ENCODE results near the gene AGXT2. TPM values are rescaled to one million over a fixed set of nuclear protein-coding genes. Genes with fewer than 3 reads are reported as not detected.

AGXT2 gene
- total RNA-seq, 1 experiment from 2014 or later, result not detected

DNA sequence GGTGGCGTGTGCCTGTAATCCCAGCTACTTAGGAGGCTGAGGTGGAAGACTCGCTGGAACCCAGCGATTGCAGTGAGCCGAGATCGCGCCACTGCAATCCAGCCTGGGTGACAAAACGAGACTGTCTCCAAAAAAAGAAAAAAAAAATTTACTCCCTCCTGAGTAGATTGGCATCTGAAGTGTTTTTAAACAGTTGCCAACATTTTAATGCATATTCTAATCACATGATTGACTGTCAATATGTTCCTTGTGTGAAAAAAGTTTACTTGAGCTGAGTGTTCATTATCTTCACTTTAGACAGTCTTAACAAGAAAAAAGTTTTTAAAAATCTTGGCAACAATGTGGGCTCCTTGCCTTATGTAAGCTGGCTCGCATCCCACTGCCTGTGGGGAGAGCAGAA, 53.8 kb downstream of the AGXT2 start (continued):
- TF ChIP-seq, protein P1, sequence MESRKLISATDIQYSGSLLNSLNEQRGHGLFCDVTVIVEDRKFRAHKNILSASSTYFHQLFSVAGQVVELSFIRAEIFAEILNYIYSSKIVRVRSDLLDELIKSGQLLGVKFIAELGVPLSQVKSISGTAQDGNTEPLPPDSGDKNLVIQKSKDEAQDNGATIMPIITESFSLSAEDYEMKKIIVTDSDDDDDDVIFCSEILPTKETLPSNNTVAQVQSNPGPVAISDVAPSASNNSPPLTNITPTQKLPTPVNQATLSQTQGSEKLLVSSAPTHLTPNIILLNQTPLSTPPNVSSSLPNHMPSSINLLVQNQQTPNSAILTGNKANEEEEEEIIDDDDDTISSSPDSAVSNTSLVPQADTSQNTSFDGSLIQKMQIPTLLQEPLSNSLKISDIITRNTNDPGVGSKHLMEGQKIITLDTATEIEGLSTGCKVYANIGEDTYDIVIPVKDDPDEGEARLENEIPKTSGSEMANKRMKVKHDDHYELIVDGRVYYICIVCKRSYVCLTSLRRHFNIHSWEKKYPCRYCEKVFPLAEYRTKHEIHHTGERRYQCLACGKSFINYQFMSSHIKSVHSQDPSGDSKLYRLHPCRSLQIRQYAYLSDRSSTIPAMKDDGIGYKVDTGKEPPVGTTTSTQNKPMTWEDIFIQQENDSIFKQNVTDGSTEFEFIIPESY (IDR thresholded peaks at IDR 0.05; ENCODE audit: extremely low read depth, insufficient replicate concordance, low read length), result no peak
- TF ChIP-seq JUND (IDR thresholded peaks at IDR 0.05), result no peak
- TF ChIP-seq TCF7L2 (IDR thresholded peaks at IDR 0.05; ENCODE audit: borderline replicate concordance, extremely low read depth, insufficient read depth, insufficient read length), result no peak

DNA sequence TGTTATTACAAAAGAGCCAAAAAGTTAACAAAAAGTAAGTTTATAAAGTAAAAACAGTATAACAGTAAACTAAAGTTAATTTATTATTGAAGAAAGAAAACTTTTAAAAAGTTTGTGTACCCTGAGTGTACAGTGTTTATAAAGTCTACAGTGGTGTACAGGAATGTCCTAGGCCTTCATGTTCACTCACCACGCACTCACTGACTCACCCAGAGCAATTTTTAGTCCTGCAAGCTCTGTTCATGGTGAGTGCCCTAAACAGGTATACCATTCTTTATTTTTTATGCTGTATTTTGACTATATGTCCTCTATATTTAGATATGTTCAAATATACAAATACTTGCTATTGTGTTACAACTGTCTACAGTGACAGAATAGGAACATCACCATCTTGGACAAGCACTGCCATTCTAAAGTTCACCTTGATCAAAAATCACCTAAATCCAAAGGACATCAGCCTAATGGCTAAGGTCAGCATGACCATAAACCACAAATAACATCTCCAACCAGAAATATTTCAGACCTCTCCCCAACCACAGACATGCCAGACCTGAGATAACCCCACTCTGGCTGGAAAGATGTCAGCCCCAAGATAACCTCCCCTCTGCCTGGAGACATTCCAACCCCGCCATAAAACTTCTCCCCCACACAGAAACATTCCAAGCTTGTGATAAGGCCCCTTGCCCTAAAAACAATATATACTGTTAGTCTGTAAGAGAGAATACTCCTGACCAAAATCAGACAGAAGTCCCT, 56.1 kb downstream of the AGXT2 start:
- Histone ChIP-seq H2AFZ (ENCODE audit: low read depth, low read length, poor library complexity, severe bottlenecking) (no peak overlapping the region), H3K27me3 (ENCODE audit: insufficient read depth, low read length) (peaks cover 15% of the 10 kb centered on the region), H3K36me3 (ENCODE audit: control insufficient read depth in 1 of 2, insufficient read depth in 2 of 2, low read length in 2 of 2) (no peaks in the 10 kb centered on the region), H3K4me3 (replicated peaks in 1 of 2; ENCODE audit: low read depth in 1 of 2, low read length in 2 of 2) (no peak overlapping the region), H3K4me1 (ENCODE audit: control insufficient read depth in 1 of 2, insufficient read depth in 2 of 2, low read length in 2 of 2) (no peaks in the 10 kb centered on the region), H3K9me2 (ENCODE audit: insufficient read depth) (no peaks in the 10 kb centered on the region), H3K9me3 (ENCODE audit: control insufficient read depth in 1 of 2, insufficient read depth in 1 of 2, low read depth in 1 of 2, low read length in 2 of 2) (no peaks in the 10 kb centered on the region; a peak in 1 of 4 replicates), H3K9ac (ENCODE audit: low read length) (no peak overlapping the region), H4K20me1 (ENCODE audit: insufficient read depth) (no peaks in the 10 kb centered on the region), H3K27ac (ENCODE audit: low read depth, low read length) (no peak overlapping the region), H3K4me2 (ENCODE audit: low read length) (no peak overlapping the region), H3K79me2 (ENCODE audit: insufficient read depth, low read length) (no peaks in the 10 kb centered on the region)
- ATAC-seq (no peak), DNase-seq (ENCODE audit: low read depth, low spot score) (no peak)
- no TSS peak for BruUV-seq (replicated peaks)
- ChIA-PET POLR2A (no interaction called here), RAD21 (ENCODE audit: low non-redundant PET in 1 of 2, low total read pairs in 2 of 2, uncharacterized antibody in 2 of 2, unreplicated experiment in 2 of 2) (no interaction called here), CTCF (no interaction called here)
- intact Hi-C loops (cut with micrococcal nuclease), result no loop called here
- TF ChIP-seq ZFX (IDR thresholded peaks at IDR 0.05), result no peak
- TF ChIP-seq, protein P2, sequence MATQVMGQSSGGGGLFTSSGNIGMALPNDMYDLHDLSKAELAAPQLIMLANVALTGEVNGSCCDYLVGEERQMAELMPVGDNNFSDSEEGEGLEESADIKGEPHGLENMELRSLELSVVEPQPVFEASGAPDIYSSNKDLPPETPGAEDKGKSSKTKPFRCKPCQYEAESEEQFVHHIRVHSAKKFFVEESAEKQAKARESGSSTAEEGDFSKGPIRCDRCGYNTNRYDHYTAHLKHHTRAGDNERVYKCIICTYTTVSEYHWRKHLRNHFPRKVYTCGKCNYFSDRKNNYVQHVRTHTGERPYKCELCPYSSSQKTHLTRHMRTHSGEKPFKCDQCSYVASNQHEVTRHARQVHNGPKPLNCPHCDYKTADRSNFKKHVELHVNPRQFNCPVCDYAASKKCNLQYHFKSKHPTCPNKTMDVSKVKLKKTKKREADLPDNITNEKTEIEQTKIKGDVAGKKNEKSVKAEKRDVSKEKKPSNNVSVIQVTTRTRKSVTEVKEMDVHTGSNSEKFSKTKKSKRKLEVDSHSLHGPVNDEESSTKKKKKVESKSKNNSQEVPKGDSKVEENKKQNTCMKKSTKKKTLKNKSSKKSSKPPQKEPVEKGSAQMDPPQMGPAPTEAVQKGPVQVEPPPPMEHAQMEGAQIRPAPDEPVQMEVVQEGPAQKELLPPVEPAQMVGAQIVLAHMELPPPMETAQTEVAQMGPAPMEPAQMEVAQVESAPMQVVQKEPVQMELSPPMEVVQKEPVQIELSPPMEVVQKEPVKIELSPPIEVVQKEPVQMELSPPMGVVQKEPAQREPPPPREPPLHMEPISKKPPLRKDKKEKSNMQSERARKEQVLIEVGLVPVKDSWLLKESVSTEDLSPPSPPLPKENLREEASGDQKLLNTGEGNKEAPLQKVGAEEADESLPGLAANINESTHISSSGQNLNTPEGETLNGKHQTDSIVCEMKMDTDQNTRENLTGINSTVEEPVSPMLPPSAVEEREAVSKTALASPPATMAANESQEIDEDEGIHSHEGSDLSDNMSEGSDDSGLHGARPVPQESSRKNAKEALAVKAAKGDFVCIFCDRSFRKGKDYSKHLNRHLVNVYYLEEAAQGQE (IDR thresholded peaks at IDR 0.05; ENCODE audit: low read depth), result no peak
- no peak for TF ChIP-seq CEBPB (IDR thresholded peaks at IDR 0.05; ENCODE audit: low read depth)
- TF ChIP-seq EZH2 (IDR thresholded peaks at IDR 0.05), result no peak
- no peak for TF ChIP-seq POLR2A (IDR thresholded peaks at IDR 0.05; ENCODE audit: borderline replicate concordance, extremely low read depth, insufficient read depth, insufficient read length)
- TF ChIP-seq FOSL1 (IDR thresholded peaks at IDR 0.05; ENCODE audit: low read depth), result no peak
- no peak for TF ChIP-seq ELF1 (IDR thresholded peaks at IDR 0.05; ENCODE audit: borderline replicate concordance, low read depth)
- TF ChIP-seq EGR1 (IDR thresholded peaks at IDR 0.05; ENCODE audit: low read depth), result no peak
- TF ChIP-seq TCF7L2 (IDR thresholded peaks at IDR 0.05; ENCODE audit: borderline replicate concordance, extremely low read depth, insufficient read depth, insufficient read length), result no peak
- TF ChIP-seq SIN3A (IDR thresholded peaks at IDR 0.05; ENCODE audit: low read depth), result no peak
- TF ChIP-seq, protein P3, sequence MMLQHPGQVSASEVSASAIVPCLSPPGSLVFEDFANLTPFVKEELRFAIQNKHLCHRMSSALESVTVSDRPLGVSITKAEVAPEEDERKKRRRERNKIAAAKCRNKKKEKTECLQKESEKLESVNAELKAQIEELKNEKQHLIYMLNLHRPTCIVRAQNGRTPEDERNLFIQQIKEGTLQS (IDR thresholded peaks at IDR 0.05), result no peak

Data from HCT116 (cell line).